GM18498 (cell line): ENCODE measurements around the gene ARHGEF4.
A peak's percentile ranks its signal among the peaks of the same experiment; 100 is the strongest.
"Not testable (repeated sequence)": the region's sequence is repeated elsewhere in the genome, so short reads cannot be mapped to it uniquely, and the experiment has no call there.

Experiments used
- ATAC-seq: cut with Tn5 transposase; IDR thresholded peaks from one replicate; pipeline ENCODE4 v1.9.1; 2021; ENCODE audit warnings: mild to moderate bottlenecking, moderate library complexity; ENCODE audit not compliant: unreplicated experiment

ARHGEF4 gene

DNA sequence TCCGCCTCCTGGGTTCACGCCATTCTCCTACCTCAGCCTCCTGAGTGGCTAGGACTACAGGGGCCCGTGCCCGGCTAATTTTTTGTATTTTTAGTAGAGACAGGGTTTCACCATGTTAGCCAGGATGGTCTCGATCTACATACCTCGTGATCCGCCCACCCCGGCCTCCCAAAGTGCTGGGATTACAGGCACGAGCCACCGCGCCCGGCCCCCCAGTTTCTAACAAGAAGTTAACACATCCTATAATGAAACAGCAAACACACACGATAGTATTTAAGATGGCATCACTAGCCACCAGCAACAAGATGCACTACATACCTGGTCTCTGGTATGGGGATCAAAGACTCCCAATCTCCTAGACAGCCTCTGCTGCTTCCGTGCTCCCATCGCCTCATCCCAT lies 238.9 kb downstream of the ARHGEF4 start:
- not testable (repeated sequence) for ATAC-seq

DNA sequence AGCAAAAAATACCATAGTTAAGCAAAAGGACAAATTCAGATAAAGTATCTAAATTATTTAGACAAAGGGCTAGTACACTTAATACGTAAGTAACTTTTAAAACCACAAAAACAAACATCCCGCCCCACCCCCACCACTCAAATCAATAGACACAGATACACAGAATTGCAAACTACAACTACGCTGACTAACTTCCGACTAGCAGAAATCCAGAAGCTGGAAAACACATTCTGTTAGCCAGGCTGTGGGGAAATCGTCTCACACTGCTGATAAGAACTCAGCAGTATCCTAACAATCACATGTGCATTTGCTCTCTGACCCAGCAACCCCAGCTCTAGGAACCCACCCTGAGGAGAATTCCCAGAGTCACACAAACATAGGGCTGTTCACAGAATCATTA lies 240.0 kb downstream of the ARHGEF4 start:
- ATAC-seq: no peak

DNA sequence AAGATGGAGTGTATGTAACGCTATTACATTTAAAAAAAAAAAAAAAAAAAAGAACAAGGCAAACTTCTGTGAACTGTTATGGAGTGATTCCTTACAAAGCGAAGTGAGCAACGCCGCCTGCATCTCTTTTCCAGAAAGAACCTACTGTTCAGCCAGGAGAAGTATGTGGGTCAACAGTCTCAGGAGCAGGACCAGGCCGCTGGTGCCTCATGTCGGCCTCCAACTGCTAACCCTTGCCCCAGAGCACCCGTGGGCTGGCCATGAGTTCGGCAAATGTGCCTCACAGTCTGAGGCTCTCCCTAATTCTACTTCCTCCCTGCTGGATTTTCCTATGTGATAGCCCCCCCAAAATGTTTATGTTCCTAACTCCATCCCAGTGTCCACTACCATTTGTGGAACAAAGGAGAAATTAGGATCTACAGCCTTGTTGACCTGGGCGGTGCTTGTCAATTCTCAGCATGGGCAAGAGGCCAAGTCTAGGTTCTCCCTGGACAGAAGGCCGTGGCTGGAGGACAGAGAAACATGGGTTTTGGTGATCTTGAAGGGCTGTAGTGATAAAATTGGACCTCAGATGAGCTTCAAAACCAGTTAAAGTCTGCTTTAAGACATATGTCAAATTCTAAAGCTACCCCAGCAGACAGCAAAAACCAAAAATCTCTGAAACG lies 240.6 kb downstream of the ARHGEF4 start:
- ATAC-seq: no peak

DNA sequence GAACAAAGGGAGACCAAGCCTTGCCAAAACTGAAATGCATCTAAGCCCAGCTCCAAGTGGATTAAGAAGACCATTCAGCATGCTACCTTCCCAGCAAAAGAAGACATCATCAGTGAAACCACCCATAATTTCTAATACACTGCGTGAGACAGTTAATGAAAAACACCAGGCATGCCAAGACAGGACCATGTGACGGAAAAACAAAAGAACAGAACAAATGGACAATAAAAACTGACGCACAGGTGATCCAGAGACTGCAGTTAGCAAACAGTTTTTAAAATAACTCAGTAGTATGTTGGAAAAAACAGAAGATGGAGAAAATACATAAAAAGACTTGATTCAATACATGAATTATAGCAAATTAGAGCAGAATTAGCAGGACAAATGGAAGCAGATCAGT lies 241.3 kb downstream of the ARHGEF4 start:
- ATAC-seq: no peak

DNA sequence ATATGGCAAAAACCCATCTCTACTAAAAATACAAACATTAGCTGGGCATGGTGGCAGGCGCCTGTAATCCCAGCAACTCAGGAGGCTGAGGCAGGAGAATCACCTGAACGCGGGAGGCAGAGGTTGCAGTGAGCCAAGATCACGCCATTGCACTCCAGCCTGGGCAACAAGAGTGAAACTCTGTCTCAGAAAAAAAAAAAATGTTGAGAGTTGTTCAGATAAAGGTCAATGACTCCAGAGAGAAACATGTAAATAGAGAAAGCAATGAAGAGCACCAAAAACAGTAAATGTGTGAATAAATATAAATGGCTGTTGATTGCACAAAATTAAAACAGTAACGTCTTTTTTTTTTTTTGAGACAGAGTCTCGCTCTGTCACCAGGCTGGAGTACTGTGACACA lies 243.2 kb downstream of the ARHGEF4 start:
- not testable (repeated sequence) for ATAC-seq

DNA sequence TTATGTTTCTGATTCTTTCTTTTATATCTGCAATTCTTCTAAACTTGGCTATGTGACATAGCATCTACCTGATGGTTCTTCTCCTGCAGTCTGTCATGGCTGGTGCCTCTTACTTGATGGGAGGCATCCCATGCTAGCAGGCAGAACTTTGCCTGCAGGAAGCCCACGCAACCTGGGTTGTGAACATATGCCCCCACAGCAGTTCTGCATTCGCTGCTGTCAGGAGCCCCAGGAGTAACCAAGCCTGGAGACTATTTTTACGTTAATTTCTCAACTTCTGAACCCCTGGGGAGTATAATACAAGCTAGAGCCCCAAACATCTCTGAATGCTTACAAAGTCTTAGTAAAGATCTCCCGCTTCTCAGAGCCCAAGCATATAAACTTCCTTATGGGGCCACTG lies 244.5 kb downstream of the ARHGEF4 start:
- ATAC-seq: no peak

DNA sequence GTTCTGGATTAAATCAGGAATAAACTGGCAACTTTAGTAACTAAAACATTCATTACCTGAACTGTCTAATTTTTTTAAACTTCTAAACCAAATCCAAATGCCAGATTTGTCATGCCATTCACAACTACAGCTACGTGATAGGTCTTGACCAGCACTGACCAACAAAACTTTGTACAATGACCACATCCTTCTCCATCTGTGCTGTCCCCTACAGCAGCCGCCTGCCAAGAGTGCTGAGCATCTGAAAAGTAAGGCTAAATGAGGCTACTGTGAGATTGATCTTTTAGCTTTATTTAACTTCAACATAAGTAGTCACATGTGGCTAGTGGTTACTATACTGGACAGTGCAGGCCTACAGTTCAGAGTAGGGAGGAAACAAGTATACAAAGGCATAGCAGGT lies 248.9 kb downstream of the ARHGEF4 start:
- ATAC-seq: no peak

DNA sequence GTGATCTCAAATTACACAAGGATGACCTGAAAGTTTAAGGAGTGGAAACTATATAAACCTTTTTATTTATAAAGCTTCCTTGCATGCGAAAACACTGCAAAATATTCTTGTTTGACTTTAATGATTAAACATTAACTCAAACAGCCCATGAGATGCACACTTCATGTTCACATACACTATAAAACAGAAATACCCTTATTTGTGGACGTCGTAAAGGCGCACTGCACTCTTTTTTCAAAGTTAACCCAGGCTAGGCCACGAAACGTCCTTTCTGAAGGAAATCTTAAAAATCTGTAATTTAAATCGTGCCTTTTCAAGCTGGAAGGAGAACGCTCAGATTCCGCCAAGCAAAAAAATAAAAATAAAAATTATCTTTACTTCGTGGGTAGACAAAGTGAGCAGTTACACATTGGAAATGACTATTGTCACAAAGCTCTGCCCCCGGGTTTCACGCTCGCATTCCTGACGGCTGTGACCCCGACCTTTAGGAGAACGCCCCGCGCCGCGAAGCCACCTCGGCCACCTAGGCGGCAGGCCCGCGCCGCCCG lies 255.8 kb downstream of the ARHGEF4 start:
- no peak for ATAC-seq

DNA sequence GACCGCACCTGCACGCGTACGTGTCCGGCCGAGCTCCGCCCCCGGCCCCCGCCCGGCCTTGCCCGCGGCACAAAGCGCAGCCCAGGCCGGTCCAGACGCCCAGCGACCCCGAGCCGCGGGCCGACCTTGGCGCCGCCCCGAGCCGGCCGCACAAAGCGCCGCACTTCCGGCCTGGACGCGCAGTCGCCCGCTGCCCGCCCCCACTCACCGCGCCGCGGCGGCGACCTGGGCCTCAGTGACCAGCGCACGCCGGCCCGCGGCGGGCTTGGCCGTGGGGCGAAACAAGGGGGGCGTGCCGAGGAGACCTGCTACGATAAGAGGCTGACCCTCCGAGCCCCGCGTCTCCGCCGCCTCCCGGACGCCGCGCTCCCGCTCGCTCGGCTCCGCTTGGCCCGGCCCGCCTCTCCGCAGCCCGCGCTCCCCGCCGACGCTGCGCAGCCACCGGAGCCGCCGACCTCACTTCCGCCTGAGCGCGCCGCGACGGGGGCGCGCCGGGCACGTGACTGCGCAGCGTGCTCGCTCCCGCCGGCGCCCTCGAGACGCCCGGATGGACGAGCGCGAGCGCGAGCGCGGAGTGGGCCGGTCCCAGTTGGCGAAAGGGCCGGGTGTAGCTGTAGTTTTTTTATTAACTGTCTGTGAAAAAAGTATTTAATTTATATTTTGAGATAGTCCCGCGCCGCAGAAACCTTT lies 256.4 kb downstream of the ARHGEF4 start, which contains the start of gene FAM168B:
Gene FAM168B (minus strand): TSS at position 455 of the 690 bp plus-strand sequence. CDS start 10,814 bp downstream, outside the sequence.
- ATAC-seq: peak; percentile 89

DNA sequence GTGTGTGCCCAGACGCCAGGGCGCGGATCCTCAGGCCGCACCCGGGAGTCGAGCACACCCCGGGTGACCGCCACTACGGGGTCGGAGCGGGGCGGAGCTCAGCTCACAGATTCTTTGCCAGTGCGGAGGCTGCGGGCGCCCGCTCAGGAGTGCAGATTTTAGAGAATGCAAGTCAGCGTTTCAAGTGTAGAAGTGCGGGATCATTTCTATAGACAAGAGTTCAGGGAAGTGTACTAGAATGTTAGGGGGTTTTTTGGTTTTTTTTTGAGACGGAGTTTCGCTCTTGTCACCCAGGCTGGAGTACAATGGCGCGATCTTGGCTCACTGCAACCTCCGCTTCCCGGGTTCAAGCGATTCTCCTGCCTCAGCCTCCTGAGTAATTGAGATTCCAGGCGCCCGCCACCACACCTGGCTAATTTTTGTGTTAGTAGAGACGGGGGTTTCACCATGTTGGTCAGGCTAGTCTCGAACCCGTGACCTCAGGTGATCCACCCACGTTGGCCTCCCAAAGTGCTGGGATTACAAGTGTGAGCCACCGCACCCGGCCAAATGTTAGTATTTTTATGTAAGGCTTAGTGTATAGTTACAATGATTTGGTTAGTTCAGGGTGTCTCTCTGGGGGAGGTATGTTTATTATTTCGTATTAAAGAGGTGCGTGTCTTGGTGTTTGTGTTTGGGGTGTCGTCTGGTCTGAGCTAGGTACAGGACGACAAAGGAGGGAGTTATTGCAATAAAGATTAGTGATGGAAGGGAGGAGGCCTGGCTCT lies 257.2 kb downstream of the ARHGEF4 start:
- ATAC-seq: peak; percentile 74

DNA sequence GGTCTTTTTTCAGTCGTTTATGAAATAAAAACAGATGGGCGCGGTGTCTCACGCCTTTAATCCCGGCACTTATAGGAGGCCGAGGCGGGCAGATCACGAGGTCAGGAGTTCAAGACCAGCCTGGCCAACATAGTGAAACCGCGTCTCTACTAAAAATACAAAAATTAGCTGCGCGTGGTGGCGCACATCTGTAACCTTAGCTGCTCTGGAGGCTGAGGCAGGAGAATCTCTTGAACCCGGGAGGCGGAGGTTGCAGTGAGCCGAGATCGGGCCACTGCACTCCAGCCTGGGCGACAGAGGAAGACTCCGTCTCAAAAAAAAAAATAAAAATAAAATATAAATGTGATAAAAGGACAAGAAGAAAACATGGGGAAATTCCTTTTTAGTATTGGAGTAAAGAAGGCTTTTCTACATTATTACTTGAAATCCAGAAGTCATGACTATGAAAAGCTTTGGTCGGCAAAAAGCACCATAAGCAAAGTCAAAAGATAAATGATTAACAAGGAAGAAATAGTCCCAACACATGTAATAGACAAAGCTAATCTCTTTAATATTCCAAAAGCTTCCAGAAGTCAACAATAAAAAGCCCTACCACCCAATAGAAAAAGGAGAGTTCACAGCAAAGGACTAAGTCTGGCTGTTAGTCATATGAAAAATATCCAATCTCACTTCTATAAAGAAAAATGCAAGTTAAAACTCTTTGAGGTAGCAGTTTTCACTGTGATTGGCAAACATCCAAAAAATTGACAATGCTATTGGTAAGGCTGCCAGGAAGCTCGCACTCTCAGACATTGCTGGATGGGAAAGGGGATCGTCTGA lies 258.0 kb downstream of the ARHGEF4 start:
- no peak for ATAC-seq
